Ishikawa (cell line): Measurements from ENCODE around the gene COL8A2.

Experiments used
- CEBPB ChIP-seq: IDR thresholded peaks from 2 replicates; pipeline ENCODE4 v1.6.1; 2012
- CREB1 ChIP-seq: IDR thresholded peaks from 2 replicates; pipeline ENCODE4 v1.6.1; 2012; ENCODE audit warnings: low read depth
- EGR1 ChIP-seq: IDR thresholded peaks from 2 replicates; pipeline ENCODE4 v1.6.1; 2012
- EP300 ChIP-seq: IDR thresholded peaks from 2 replicates; pipeline ENCODE4 v1.6.1; 2012; ENCODE audit warnings: borderline replicate concordance
- FOXM1 ChIP-seq: IDR thresholded peaks from 2 replicates; pipeline ENCODE4 v1.6.1; 2012; ENCODE audit warnings: low read depth, borderline replicate concordance
- MAX ChIP-seq: IDR thresholded peaks from 2 replicates; pipeline ENCODE4 v1.6.1; 2012
- NFIC ChIP-seq: IDR thresholded peaks from 2 replicates; pipeline ENCODE4 v1.6.1; 2012
- RAD21 ChIP-seq: IDR thresholded peaks from 2 replicates; pipeline ENCODE4 v1.6.1; 2012; ENCODE audit warnings: low read depth
- TAF1 ChIP-seq: IDR thresholded peaks from 2 replicates; pipeline ENCODE4 v1.6.1; 2012; ENCODE audit warnings: low read depth, mild to moderate bottlenecking
- TCF12 ChIP-seq: IDR thresholded peaks from 2 replicates; pipeline ENCODE4 v1.6.1; 2012; ENCODE audit warnings: low read depth
- TEAD4 ChIP-seq: IDR thresholded peaks from 2 replicates; pipeline ENCODE4 v1.6.1; 2012
- USF1 ChIP-seq: IDR thresholded peaks from 2 replicates; pipeline ENCODE4 v1.6.1; 2012
- YY1 ChIP-seq: IDR thresholded peaks from 2 replicates; pipeline ENCODE4 v1.6.1; 2012; ENCODE audit warnings: low read depth
- ZBTB7A ChIP-seq: IDR thresholded peaks from 2 replicates; pipeline ENCODE4 v1.6.1; 2012; ENCODE audit warnings: low read depth
- TF ChIP-seq, protein P1 (sequence below): IDR thresholded peaks from 2 replicates; pipeline ENCODE4 v1.6.1; 2012; ENCODE audit warnings: low read depth, mild to moderate bottlenecking

The COL8A2 gene

GRCh38 chr1:36165145-36165544 lies 40.1 kb upstream of the COL8A2 start:
- TF ChIP-seq TAF1 (no peak), TEAD4 (no peak), MAX (no peak), EGR1 (no peak), NFIC (no peak), RAD21 (no peak), YY1 (no peak), FOXM1 (no peak), TCF12 (no peak), EP300 (no peak), CREB1 (no peak)

DNA sequence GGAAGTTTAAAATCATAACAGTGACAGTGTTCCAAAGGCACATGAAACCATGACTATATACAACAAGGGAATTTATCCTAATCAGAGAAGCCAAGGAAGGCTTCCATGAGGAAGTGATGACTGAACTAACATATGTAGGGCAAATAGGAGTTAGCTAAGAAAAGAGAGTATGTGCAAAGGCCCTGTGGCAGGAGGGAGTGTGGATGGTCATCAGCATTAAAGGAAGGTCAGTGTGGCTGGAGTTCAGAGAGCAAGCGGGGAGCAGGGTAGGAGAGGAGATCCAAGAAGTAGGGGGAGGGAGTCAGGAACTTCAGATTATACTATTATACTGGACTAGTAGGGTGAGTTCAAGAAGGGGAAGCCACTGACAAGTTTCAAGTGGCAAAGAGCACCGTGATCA lies 39.3 kb upstream of the COL8A2 start:
- TF ChIP-seq RAD21 = no peak
- no peak for TF ChIP-seq FOXM1
- no peak for TF ChIP-seq TAF1

- TF ChIP-seq TEAD4 = no peak
- TF ChIP-seq USF1 = no peak
- TF ChIP-seq TCF12 = no peak
- no peak for TF ChIP-seq FOXM1
- no peak for TF ChIP-seq ZBTB7A
- TF ChIP-seq CEBPB = no peak
- no peak for TF ChIP-seq EGR1
- no peak for TF ChIP-seq RAD21
- TF ChIP-seq NFIC = no peak
- TF ChIP-seq, protein P1, sequence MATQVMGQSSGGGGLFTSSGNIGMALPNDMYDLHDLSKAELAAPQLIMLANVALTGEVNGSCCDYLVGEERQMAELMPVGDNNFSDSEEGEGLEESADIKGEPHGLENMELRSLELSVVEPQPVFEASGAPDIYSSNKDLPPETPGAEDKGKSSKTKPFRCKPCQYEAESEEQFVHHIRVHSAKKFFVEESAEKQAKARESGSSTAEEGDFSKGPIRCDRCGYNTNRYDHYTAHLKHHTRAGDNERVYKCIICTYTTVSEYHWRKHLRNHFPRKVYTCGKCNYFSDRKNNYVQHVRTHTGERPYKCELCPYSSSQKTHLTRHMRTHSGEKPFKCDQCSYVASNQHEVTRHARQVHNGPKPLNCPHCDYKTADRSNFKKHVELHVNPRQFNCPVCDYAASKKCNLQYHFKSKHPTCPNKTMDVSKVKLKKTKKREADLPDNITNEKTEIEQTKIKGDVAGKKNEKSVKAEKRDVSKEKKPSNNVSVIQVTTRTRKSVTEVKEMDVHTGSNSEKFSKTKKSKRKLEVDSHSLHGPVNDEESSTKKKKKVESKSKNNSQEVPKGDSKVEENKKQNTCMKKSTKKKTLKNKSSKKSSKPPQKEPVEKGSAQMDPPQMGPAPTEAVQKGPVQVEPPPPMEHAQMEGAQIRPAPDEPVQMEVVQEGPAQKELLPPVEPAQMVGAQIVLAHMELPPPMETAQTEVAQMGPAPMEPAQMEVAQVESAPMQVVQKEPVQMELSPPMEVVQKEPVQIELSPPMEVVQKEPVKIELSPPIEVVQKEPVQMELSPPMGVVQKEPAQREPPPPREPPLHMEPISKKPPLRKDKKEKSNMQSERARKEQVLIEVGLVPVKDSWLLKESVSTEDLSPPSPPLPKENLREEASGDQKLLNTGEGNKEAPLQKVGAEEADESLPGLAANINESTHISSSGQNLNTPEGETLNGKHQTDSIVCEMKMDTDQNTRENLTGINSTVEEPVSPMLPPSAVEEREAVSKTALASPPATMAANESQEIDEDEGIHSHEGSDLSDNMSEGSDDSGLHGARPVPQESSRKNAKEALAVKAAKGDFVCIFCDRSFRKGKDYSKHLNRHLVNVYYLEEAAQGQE = no peak
- no peak for TF ChIP-seq TAF1
Measured at GRCh38 chr1:36163426-36163825, 38.4 kb upstream of the COL8A2 start.

DNA sequence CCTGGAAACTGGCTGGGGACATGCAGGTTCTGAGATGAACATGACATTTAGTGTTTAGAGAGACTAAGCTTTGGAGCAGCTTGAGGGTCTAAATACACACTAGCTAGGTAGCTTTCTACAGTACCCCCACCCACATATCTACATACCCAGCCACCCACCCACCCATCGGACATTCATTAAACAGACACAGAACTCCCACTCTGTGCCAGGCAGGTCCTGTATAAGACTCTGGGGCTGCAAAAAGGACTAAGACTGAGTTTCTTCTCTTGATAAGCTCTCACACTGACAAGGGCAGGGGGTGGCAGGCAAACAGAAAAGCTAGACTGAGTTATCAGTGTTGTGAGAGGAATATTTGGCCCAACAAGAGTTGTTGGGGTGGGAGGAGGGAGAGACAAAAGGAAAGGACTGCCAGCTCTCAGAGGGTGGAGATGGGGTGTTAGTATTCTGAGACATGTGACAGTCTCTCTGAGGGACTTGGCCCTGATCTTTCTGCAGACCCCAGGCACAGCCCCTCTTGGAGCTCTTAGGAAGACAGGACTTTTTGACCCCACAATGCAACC lies 37.7 kb upstream of the COL8A2 start:
- no peak for TF ChIP-seq USF1
- TF ChIP-seq TAF1 = no peak
- TF ChIP-seq, protein P1 = no peak
- TF ChIP-seq EP300 = no peak
- no peak for TF ChIP-seq CREB1
- no peak for TF ChIP-seq FOXM1
- no peak for TF ChIP-seq MAX
- no peak for TF ChIP-seq YY1
- TF ChIP-seq EGR1 = no peak
- no peak for TF ChIP-seq TCF12
- TF ChIP-seq TEAD4 = no peak
- TF ChIP-seq CEBPB = no peak
- TF ChIP-seq NFIC = no peak
- TF ChIP-seq RAD21 = no peak
- TF ChIP-seq ZBTB7A = no peak

GRCh38 chr1:36161641-36162531 lies 36.9 kb upstream of the COL8A2 start:
- TF ChIP-seq MAX = 0 out of 2 replicates have a peak, but pooled peaks have one; percentile 21
- TF ChIP-seq TEAD4 = peak; percentile 45; the same call in 1 of the 2 replicates
- no peak for TF ChIP-seq EP300
